ENCODE results near the gene GRIK3. TPM values are rescaled to one million over a fixed set of nuclear protein-coding genes. Genes with fewer than 3 reads are reported as not detected.

The GRIK3 gene
- total RNA-seq, 1 experiment from 2014 or later, result not detected

- Histone ChIP-seq H3K9me3 (ENCODE audit: low read length) (no peaks in the 10 kb centered on the region), H2AFZ (ENCODE audit: low read length) (no peak overlapping the region), H3K79me2 (ENCODE audit: low read length) (no peaks in the 10 kb centered on the region), H3K4me3 (ENCODE audit: low read length) (no peak overlapping the region), H3K4me1 (ENCODE audit: low read length) (peaks cover 6% of the 10 kb centered on the region), H3K9me2 (replicated peaks; ENCODE audit: insufficient read depth, low read length) (no peaks in the 10 kb centered on the region), H3K27ac (ENCODE audit: low read length) (no peak overlapping the region), H4K20me1 (ENCODE audit: insufficient read depth, low read depth, low read length) (no peaks in the 10 kb centered on the region; the same call in 1 of the 2 replicates), H3K36me3 (ENCODE audit: insufficient read depth, low read length) (no peaks in the 10 kb centered on the region), H3K9ac (ENCODE audit: low read length) (no peak overlapping the region), H3K4me2 (ENCODE audit: low read depth, low read length, poor library complexity, severe bottlenecking) (no peak overlapping the region), H3K27me3 (ENCODE audit: low read length) (no peaks in the 10 kb centered on the region)
- no peak for DNase-seq
These were observed 178.4 kb downstream of the GRIK3 start for GRCh38 chr1:36855699-36856494.

DNA sequence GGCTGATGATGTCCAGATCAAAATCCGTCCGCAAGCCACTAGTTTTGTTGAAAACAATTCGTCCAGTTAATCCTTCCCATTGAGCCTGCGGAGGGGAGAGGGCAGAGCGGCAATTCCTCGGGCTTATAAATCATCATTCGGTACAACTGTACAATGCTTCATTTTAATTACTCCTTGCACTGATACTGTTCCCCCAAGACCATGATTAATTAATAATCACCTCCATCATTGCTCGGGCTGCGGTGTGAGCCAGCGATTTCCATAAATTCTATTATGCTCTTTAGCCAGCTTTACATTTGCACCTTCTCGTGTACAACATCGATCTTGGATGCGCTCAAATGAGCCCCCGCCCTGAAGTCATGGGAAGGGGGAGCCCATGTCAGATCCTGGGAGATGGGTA lies 180.7 kb downstream of the GRIK3 start:
- Histone ChIP-seq H3K36me3 (ENCODE audit: insufficient read depth, low read length) (no peaks in the 10 kb centered on the region), H3K9me2 (replicated peaks; ENCODE audit: insufficient read depth, low read length) (no peaks in the 10 kb centered on the region), H3K27me3 (ENCODE audit: low read length) (no peaks in the 10 kb centered on the region), H3K4me1 (ENCODE audit: low read length) (peaks cover 6% of the 10 kb centered on the region), H3K27ac (ENCODE audit: low read length) (no peak overlapping the region), H3K9ac (ENCODE audit: low read length) (no peak overlapping the region), H2AFZ (ENCODE audit: low read length) (no peak overlapping the region), H3K4me3 (ENCODE audit: low read length) (no peak overlapping the region), H3K9me3 (ENCODE audit: low read length) (no peaks in the 10 kb centered on the region), H3K4me2 (ENCODE audit: low read depth, low read length, poor library complexity, severe bottlenecking) (no peak overlapping the region), H3K79me2 (ENCODE audit: low read length) (no peaks in the 10 kb centered on the region), H4K20me1 (ENCODE audit: insufficient read depth, low read depth, low read length) (no peaks in the 10 kb centered on the region; the same call in 1 of the 2 replicates)
- no peak for DNase-seq

DNA sequence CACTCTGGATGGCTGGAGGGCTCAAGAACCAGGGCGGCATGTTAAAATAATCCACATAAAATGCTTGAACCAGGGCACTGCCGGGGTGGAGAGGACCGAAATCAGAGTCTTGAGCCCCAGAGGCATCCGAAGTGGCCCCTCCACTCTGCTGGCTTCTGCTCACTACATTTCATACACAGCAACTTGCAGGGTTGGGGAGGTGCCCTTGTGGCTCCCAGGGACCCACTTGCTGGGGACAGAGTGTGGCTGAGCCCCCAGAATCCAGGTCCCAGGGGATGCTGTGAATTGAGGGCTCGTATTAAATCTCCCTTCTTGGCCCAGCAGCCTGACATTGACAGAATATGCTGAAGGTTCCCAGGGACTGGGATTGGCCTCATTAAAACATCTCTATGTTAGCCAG lies 181.7 kb downstream of the GRIK3 start:
- no peaks in the 10 kb centered on the region for H3K27me3 ChIP-seq (ENCODE audit: low read length)

GRCh38 chr1:36851595-36851994 lies 182.7 kb downstream of the GRIK3 start:
- Histone ChIP-seq H3K27me3 (ENCODE audit: low read length) (no peaks in the 10 kb centered on the region), H3K27ac (ENCODE audit: low read length) (no peak overlapping the region), H3K4me3 (ENCODE audit: low read length) (no peak overlapping the region), H3K79me2 (ENCODE audit: low read length) (no peaks in the 10 kb centered on the region), H3K4me2 (ENCODE audit: low read depth, low read length, poor library complexity, severe bottlenecking) (no peak overlapping the region), H4K20me1 (ENCODE audit: insufficient read depth, low read depth, low read length) (no peaks in the 10 kb centered on the region; the same call in 1 of the 2 replicates), H3K9me2 (replicated peaks; ENCODE audit: insufficient read depth, low read length) (no peaks in the 10 kb centered on the region), H3K4me1 (ENCODE audit: low read length) (peaks cover 6% of the 10 kb centered on the region), H3K9me3 (ENCODE audit: low read length) (no peaks in the 10 kb centered on the region), H3K36me3 (ENCODE audit: insufficient read depth, low read length) (no peaks in the 10 kb centered on the region), H3K9ac (ENCODE audit: low read length) (no peak overlapping the region), H2AFZ (ENCODE audit: low read length) (no peak overlapping the region)
- no peak for DNase-seq

More for the DNA sequence above, 181.7 kb downstream of the GRIK3 start:
- Histone ChIP-seq H3K9ac (ENCODE audit: low read length) (no peak overlapping the region), H3K36me3 (ENCODE audit: insufficient read depth, low read length) (no peaks in the 10 kb centered on the region), H3K4me3 (ENCODE audit: low read length) (no peak overlapping the region), H3K4me2 (ENCODE audit: low read depth, low read length, poor library complexity, severe bottlenecking) (no peak overlapping the region), H3K9me3 (ENCODE audit: low read length) (no peaks in the 10 kb centered on the region), H3K79me2 (ENCODE audit: low read length) (no peaks in the 10 kb centered on the region), H3K9me2 (replicated peaks; ENCODE audit: insufficient read depth, low read length) (no peaks in the 10 kb centered on the region), H3K27ac (ENCODE audit: low read length) (no peak overlapping the region), H2AFZ (ENCODE audit: low read length) (no peak overlapping the region), H4K20me1 (ENCODE audit: insufficient read depth, low read depth, low read length) (no peaks in the 10 kb centered on the region; the same call in 1 of the 2 replicates), H3K4me1 (ENCODE audit: low read length) (peaks cover 6% of the 10 kb centered on the region)
- no peak for DNase-seq

DNA sequence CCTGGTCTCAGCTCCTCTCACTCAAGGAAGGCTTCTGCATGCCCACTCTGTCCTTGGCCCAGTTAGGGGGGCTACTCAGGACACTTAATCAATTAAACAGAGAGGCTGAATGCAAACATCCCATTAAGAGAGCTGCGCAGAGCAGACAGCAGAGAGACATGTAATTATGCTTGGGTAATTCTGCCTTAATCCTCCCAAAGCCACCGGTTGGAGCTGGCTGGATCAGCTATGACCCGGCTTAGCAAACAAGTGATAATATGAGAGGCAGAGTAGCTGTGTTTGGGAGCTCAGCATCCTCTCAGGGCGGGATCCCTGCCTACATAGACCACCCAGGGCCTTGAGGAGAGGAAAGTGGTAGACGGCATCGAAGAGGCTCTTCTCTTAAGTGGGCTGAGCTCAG lies 183.2 kb downstream of the GRIK3 start:
- Histone ChIP-seq H3K36me3 (ENCODE audit: insufficient read depth, low read length) (no peaks in the 10 kb centered on the region), H3K4me2 (ENCODE audit: low read depth, low read length, poor library complexity, severe bottlenecking) (no peak overlapping the region), H2AFZ (ENCODE audit: low read length) (no peak overlapping the region), H3K27me3 (ENCODE audit: low read length) (no peaks in the 10 kb centered on the region), H3K27ac (ENCODE audit: low read length) (no peak overlapping the region), H3K9me2 (replicated peaks; ENCODE audit: insufficient read depth, low read length) (no peaks in the 10 kb centered on the region), H4K20me1 (ENCODE audit: insufficient read depth, low read depth, low read length) (no peaks in the 10 kb centered on the region; the same call in 1 of the 2 replicates), H3K9ac (ENCODE audit: low read length) (no peak overlapping the region), H3K4me1 (ENCODE audit: low read length) (peaks cover 3% of the 10 kb centered on the region; the same call in 1 of the 2 replicates), H3K4me3 (ENCODE audit: low read length) (no peak overlapping the region), H3K79me2 (ENCODE audit: low read length) (no peaks in the 10 kb centered on the region), H3K9me3 (ENCODE audit: low read length) (no peaks in the 10 kb centered on the region)
- no peak for DNase-seq

DNA sequence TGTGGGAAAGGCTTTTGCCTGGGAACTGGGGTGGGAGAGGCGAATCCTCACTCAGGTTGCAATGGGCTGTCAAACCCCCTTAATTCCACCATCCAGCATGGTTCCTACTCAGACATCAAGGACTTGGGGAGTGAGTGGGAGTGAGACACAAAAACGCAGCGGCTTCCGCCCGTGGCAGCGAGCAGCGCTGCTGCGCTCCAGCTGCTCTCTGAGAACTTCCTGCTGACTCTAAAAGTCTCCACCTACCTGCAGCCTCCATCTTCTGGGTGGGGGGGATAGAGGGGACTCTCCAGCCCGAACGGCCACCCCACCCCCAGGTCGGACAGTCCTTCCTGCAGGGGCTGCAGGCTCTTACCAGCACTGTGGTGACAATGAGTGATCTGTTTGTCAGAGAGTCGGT lies 184.4 kb downstream of the GRIK3 start:
- Histone ChIP-seq H2AFZ (ENCODE audit: low read length) (no peak overlapping the region), H4K20me1 (ENCODE audit: insufficient read depth, low read depth, low read length) (no peaks in the 10 kb centered on the region; the same call in 1 of the 2 replicates), H3K36me3 (ENCODE audit: insufficient read depth, low read length) (no peaks in the 10 kb centered on the region), H3K9me2 (replicated peaks; ENCODE audit: insufficient read depth, low read length) (no peaks in the 10 kb centered on the region), H3K4me3 (ENCODE audit: low read length) (no peak overlapping the region), H3K79me2 (ENCODE audit: low read length) (no peaks in the 10 kb centered on the region), H3K27me3 (ENCODE audit: low read length) (no peaks in the 10 kb centered on the region), H3K9me3 (ENCODE audit: low read length) (no peaks in the 10 kb centered on the region), H3K27ac (ENCODE audit: low read length) (no peak overlapping the region), H3K4me2 (ENCODE audit: low read depth, low read length, poor library complexity, severe bottlenecking) (no peak overlapping the region), H3K9ac (ENCODE audit: low read length) (no peak overlapping the region), H3K4me1 (ENCODE audit: low read length) (no peaks in the 10 kb centered on the region)
- DNase-seq, result no peak

- no peaks in the 10 kb centered on the region for H3K79me2 ChIP-seq (ENCODE audit: low read length)
- H3K27me3 ChIP-seq (ENCODE audit: low read length), result no peaks in the 10 kb centered on the region
- no peak overlapping the region for H3K9ac ChIP-seq (ENCODE audit: low read length)
- H3K9me2 ChIP-seq (replicated peaks; ENCODE audit: insufficient read depth, low read length), result no peaks in the 10 kb centered on the region
- H3K9me3 ChIP-seq (ENCODE audit: low read length), result no peaks in the 10 kb centered on the region
- H3K36me3 ChIP-seq (ENCODE audit: insufficient read depth, low read length), result no peaks in the 10 kb centered on the region
- H3K4me1 ChIP-seq (ENCODE audit: low read length), result no peaks in the 10 kb centered on the region
- H4K20me1 ChIP-seq (ENCODE audit: insufficient read depth, low read depth, low read length), result no peaks in the 10 kb centered on the region; the same call in 1 of the 2 replicates
- no peak overlapping the region for H2AFZ ChIP-seq (ENCODE audit: low read length)
- H3K27ac ChIP-seq (ENCODE audit: low read length), result no peak overlapping the region
- H3K4me2 ChIP-seq (ENCODE audit: low read depth, low read length, poor library complexity, severe bottlenecking), result no peak overlapping the region
- H3K4me3 ChIP-seq (ENCODE audit: low read length), result no peak overlapping the region
- DNase-seq, result no peak
These were observed 186.6 kb downstream of the GRIK3 start for GRCh38 chr1:36847761-36848160.

DNA sequence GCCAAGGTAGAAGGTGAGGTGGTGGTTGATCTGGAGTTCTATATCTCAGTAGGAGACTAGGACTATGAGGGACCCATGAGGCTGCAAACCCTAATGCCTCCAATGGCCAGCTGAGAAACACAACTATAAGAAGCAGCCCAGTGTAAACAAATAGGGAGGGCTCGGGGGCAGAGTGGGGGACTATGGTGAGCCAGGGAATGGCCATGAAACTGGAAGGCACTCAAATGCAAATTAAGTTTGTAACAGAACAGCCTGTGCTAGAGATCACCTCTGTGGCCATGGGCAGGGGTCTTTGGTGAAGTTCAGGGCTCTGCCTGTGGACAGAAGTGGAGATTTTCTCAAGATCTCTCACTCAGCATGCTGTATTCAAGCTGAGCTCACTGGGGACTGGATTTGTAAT lies 187.1 kb downstream of the GRIK3 start:
- Histone ChIP-seq H3K9me2 (replicated peaks; ENCODE audit: insufficient read depth, low read length) (no peaks in the 10 kb centered on the region), H3K27me3 (ENCODE audit: low read length) (no peaks in the 10 kb centered on the region), H4K20me1 (ENCODE audit: insufficient read depth, low read depth, low read length) (no peaks in the 10 kb centered on the region; the same call in 1 of the 2 replicates), H3K79me2 (ENCODE audit: low read length) (no peaks in the 10 kb centered on the region), H3K9me3 (ENCODE audit: low read length) (no peaks in the 10 kb centered on the region), H2AFZ (ENCODE audit: low read length) (no peak overlapping the region), H3K4me3 (ENCODE audit: low read length) (no peak overlapping the region), H3K4me2 (ENCODE audit: low read depth, low read length, poor library complexity, severe bottlenecking) (no peak overlapping the region), H3K9ac (ENCODE audit: low read length) (no peak overlapping the region), H3K4me1 (ENCODE audit: low read length) (no peaks in the 10 kb centered on the region), H3K36me3 (ENCODE audit: insufficient read depth, low read length) (no peaks in the 10 kb centered on the region), H3K27ac (ENCODE audit: low read length) (no peak overlapping the region)
- no peak for DNase-seq
